Activated CD8-positive, alpha-beta T cell treated with anti-CD3 and anti-CD28 coated beads, Interleukin-2, amount 10 ng/mL, durations not matched to agents 7 days and 5 days (primary cell): ENCODE results near the gene KRTAP10-5. TPM values are rescaled to one million over a fixed set of nuclear protein-coding genes. Genes with fewer than 3 reads are reported as not detected.
"Not testable (repeated sequence)": the region's sequence is repeated elsewhere in the genome, so short reads cannot be mapped to it uniquely, and the experiment has no call there.

Experiments
- ATAC-seq: fragments of 150-1000 bp; cut with Tn5 transposase; one replicate; pipeline ENCODE4 v1.10.0; 2021; ENCODE audit warnings: moderate library complexity
- CTCF ChIA-PET: fragments of 350-600 bp; sonication (Branson Sonifier 250); formaldehyde crosslinking; loops from one replicate; lab custom pipeline; 2021; ENCODE audit warnings: antibody characterized with exemption; lab: Charles Lee
- POLR2A ChIA-PET: fragments of 350-600 bp; sonication (Branson Sonifier 250); formaldehyde crosslinking; loops from one replicate; lab custom pipeline; 2021; ENCODE audit warnings: antibody characterized with exemption; lab: Charles Lee
- DNase-seq: peaks from one replicate; pipeline ENCODE4 v3.0.0-alpha.2; 2020
- H3K27ac Mint-ChIP-seq: one replicate; pipeline ENCODE4 v1.8.0; 2021; ENCODE audit warnings: mild to moderate bottlenecking, mixed read lengths
- H3K27me3 Mint-ChIP-seq: one replicate; pipeline ENCODE4 v1.8.0; 2021; ENCODE audit warnings: low read depth, mixed read lengths
- H3K36me3 Mint-ChIP-seq: one replicate; pipeline ENCODE4 v1.8.0; 2021; ENCODE audit warnings: low read depth, mixed read lengths
- H3K4me1 Mint-ChIP-seq: one replicate; pipeline ENCODE4 v1.8.0; 2021; ENCODE audit warnings: low read depth, mixed read lengths
- H3K4me3 Mint-ChIP-seq: one replicate; pipeline ENCODE4 v1.8.0; 2021; ENCODE audit warnings: mild to moderate bottlenecking, mixed read lengths
- H3K9me3 Mint-ChIP-seq: one replicate; pipeline ENCODE4 v1.8.0; 2022; ENCODE audit warnings: mixed read lengths; ENCODE audit not compliant: insufficient read depth
- total RNA-seq, 2 experiments: library from RNA; stranded (reverse); gene quantifications; one replicate each; pipeline ENCODE4 v1.2.3, GENCODE V29; 2021

KRTAP10-5 gene
- total RNA-seq, 2 experiments from 2014 or later, result not detected

DNA sequence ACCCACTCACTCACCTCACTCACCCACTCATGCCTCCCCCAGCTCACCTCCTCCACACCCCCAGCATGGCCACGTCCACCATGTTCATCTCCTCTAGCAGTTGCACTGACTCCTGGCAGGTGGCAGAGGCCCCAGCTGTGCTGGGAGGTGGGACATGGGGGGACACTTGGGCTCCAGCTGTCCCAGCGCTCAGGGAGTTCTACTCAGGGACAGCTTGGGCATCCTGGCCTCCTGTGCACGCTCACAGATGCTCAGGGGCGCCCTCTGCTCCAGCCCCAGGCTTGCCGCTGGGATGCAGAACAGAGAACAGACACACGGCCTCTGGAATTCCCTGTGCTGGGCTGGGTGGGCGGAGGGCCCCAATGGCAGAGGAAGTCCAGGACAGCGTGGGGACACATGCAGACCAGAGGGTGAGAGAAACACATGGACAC is 36.7 kb upstream of the KRTAP10-5 start:
- H3K4me1 Mint-ChIP-seq, result peaks cover 33% of the 10 kb centered on the region
- peaks cover 28% of the 10 kb centered on the region for H3K36me3 Mint-ChIP-seq
- no peak overlapping the region for H3K27ac Mint-ChIP-seq
- H3K4me3 Mint-ChIP-seq, result no peak overlapping the region
- peaks cover 28% of the 10 kb centered on the region for H3K9me3 Mint-ChIP-seq
- ChIA-PET POLR2A (no interaction called here), CTCF (no interaction called here)
- DNase-seq, result no peak
- H3K27me3 Mint-ChIP-seq, result no peaks in the 10 kb centered on the region
- ATAC-seq, result no peak

- DNase-seq, result no peak
- no peaks in the 10 kb centered on the region for H3K27me3 Mint-ChIP-seq
- no peak overlapping the region for H3K27ac Mint-ChIP-seq
- H3K4me1 Mint-ChIP-seq, result peaks cover 33% of the 10 kb centered on the region
- CTCF ChIA-PET, result no interaction called here
- H3K4me3 Mint-ChIP-seq, result no peak overlapping the region
- peaks cover 28% of the 10 kb centered on the region for H3K36me3 Mint-ChIP-seq
- ATAC-seq, result no peak
- POLR2A ChIA-PET, result no interaction called here
- peaks cover 28% of the 10 kb centered on the region for H3K9me3 Mint-ChIP-seq
Measured at GRCh38 chr21:44616591-44616926, 36.2 kb upstream of the KRTAP10-5 start.

DNA sequence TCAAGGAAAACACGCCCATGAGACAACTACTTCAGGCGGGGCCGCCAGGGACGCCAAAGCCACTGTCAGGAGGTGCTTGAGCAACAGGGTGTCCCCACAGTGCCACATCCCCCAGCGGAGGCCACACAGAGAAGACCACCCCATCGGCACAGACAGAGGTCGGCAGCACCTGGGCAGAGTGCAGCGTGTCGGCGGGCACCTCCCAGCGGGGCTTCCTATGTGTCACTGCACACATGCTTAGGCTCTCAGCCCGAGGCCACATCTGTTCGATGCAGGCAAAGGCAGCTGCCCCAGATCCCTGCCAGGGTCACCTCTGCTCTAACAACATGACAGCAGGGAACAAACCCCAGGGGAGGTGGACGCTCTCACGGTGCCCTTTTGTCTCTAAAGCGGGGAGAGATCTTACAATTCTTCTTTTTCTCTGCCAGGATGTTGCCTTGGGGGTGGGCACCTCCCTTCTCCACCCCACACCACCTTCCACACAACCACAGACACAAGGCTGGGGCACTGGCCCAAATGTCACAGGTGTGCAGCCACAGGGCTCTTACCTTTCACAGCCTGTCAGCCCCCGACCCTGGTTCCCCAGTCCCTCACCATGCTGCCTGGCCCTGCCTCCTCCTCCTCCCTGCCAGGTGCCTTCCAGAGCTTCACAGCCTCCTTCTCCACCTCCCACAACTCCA is 35.6 kb upstream of the KRTAP10-5 start:
- Mint-ChIP-seq H3K9me3 (peaks cover 32% of the 10 kb centered on the region), H3K4me1 (peaks cover 33% of the 10 kb centered on the region), H3K27ac (no peak overlapping the region), H3K4me3 (no peak overlapping the region), H3K27me3 (no peaks in the 10 kb centered on the region), H3K36me3 (peaks cover 28% of the 10 kb centered on the region)
- no peak for DNase-seq
- ChIA-PET POLR2A (no interaction called here), CTCF (no interaction called here)
- ATAC-seq, result no peak

- H3K36me3 Mint-ChIP-seq, result peaks cover 22% of the 10 kb centered on the region
- peaks cover 32% of the 10 kb centered on the region for H3K9me3 Mint-ChIP-seq
- ChIA-PET CTCF (no interaction called here), POLR2A (no interaction called here)
- H3K4me3 Mint-ChIP-seq, result no peak overlapping the region
- no peak for DNase-seq
- H3K4me1 Mint-ChIP-seq, result peaks cover 33% of the 10 kb centered on the region
- no peak overlapping the region for H3K27ac Mint-ChIP-seq
- H3K27me3 Mint-ChIP-seq, result no peaks in the 10 kb centered on the region
- no peak for ATAC-seq
Measured at GRCh38 chr21:44615466-44615865, 35.1 kb upstream of the KRTAP10-5 start.

- Mint-ChIP-seq H3K4me1 (peaks cover 33% of the 10 kb centered on the region), H3K27me3 (no peaks in the 10 kb centered on the region), H3K4me3 (no peak overlapping the region), H3K27ac (no peak overlapping the region), H3K9me3 (peaks cover 32% of the 10 kb centered on the region), H3K36me3 (peaks cover 20% of the 10 kb centered on the region)
- CTCF ChIA-PET, result no interaction called here
- ATAC-seq (no peak), DNase-seq (no peak)
- POLR2A ChIA-PET, result no interaction called here
Measured at GRCh38 chr21:44614961-44615391, 34.6 kb upstream of the KRTAP10-5 start.

- H3K9me3 Mint-ChIP-seq, result peaks cover 32% of the 10 kb centered on the region
- peaks cover 15% of the 10 kb centered on the region for H3K36me3 Mint-ChIP-seq
- ChIA-PET CTCF (no interaction called here), POLR2A (no interaction called here)
- H3K4me1 Mint-ChIP-seq, result peaks cover 26% of the 10 kb centered on the region
- H3K4me3 Mint-ChIP-seq, result no peak overlapping the region
- DNase-seq (no peak), ATAC-seq (no peak)
- no peaks in the 10 kb centered on the region for H3K27me3 Mint-ChIP-seq
- no peak overlapping the region for H3K27ac Mint-ChIP-seq
Measured at GRCh38 chr21:44614161-44614631, 33.8 kb upstream of the KRTAP10-5 start.

GRCh38 chr21:44613386-44614155 is 33.2 kb upstream of the KRTAP10-5 start:
- H3K9me3 Mint-ChIP-seq, result peaks cover 27% of the 10 kb centered on the region
- DNase-seq, result no peak
- no peak overlapping the region for H3K4me3 Mint-ChIP-seq
- POLR2A ChIA-PET, result no interaction called here
- ATAC-seq, result no peak
- peaks cover 8% of the 10 kb centered on the region for H3K36me3 Mint-ChIP-seq
- H3K4me1 Mint-ChIP-seq, result peaks cover 19% of the 10 kb centered on the region
- CTCF ChIA-PET, result no interaction called here
- H3K27ac Mint-ChIP-seq, result no peak overlapping the region
- no peaks in the 10 kb centered on the region for H3K27me3 Mint-ChIP-seq

DNA sequence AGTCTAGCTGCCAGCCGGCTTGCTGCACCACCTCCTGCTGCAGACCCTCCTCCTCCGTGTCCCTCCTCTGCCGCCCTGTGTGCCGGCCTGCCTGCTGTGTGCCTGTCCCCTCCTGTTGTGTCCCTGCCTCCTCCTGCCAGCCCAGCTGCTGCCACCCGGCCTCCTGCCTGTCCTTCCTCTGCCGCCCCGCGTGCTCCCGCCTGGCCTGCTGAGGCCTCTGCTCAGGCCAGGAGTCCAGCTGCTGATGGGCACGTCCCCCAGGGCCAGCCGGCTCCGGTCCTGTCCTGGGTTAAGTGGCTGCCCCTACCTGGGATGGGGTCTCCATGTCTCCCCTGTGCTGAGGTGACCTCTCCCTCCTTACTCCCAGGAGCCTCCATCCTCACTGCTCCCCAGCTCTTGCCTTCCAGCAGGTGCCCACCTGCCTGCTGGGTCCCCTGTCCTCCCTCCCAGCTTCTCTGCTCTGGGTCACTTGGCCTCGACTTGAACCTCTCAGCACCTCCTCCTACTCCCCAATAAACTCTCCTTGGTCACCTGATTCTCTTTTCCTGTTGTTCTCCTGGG is 32.3 kb upstream of the KRTAP10-5 start:
- ChIA-PET POLR2A (no interaction called here), CTCF (no interaction called here)
- DNase-seq, result no peak
- Mint-ChIP-seq H3K4me1 (peaks cover 12% of the 10 kb centered on the region), H3K36me3 (peaks cover 3% of the 10 kb centered on the region), H3K27me3 (peaks cover 1% of the 10 kb centered on the region), H3K9me3 (peaks cover 22% of the 10 kb centered on the region), H3K4me3 (no peak overlapping the region), H3K27ac (no peak overlapping the region)
- no peak for ATAC-seq

- Mint-ChIP-seq H3K4me3 (no peak within 1 kb of the TSS), H3K4me1 (peaks cover 9% of the 10 kb centered on the region), H3K27me3 (peaks cover 2% of the 10 kb centered on the region), H3K27ac (no peak within 1 kb of the TSS), H3K9me3 (peaks cover 22% of the 10 kb centered on the region), H3K36me3 (peaks cover 3% of the 10 kb centered on the region)
- POLR2A ChIA-PET, result no interaction called here
- no peak for DNase-seq
- CTCF ChIA-PET, result no interaction called here
- ATAC-seq, result no peak
Measured at GRCh38 chr21:44612029-44612486, 31.7 kb upstream of the KRTAP10-5 start, which contains the start of gene KRTAP10-8. TSS of gene KRTAP10-8 (plus strand) at chr21:44612079. CDS start at chr21:44612101, 22 bp downstream.

DNA sequence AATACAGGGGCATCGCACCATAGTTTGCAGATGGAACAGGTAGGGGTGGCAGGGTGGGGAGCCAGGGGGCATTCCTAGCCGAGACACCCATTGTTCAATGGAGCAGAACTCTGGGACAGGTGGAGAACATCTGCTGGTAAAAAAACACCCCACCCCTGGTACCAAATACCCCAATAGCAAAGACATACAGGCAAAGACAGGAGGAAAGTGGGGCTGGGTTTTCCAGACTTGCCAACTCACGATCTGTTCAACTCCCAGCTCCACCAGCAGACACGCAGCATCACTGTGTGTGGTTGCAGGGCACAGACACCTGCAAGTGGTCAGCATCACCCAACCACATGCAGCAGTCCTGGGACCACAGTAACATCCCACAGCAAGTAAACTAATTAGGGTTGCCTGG is 31.1 kb upstream of the KRTAP10-5 start:
- peaks cover 3% of the 10 kb centered on the region for H3K36me3 Mint-ChIP-seq
- H3K27ac Mint-ChIP-seq, result no peak overlapping the region
- CTCF ChIA-PET, result no interaction called here
- no peak overlapping the region for H3K4me3 Mint-ChIP-seq
- H3K27me3 Mint-ChIP-seq, result peaks cover 4% of the 10 kb centered on the region
- peaks cover 6% of the 10 kb centered on the region for H3K4me1 Mint-ChIP-seq
- ATAC-seq (no peak), DNase-seq (no peak)
- POLR2A ChIA-PET, result no interaction called here
- H3K9me3 Mint-ChIP-seq, result peaks cover 22% of the 10 kb centered on the region

GRCh38 chr21:44610157-44610843 is 29.9 kb upstream of the KRTAP10-5 start:
- H3K9me3 Mint-ChIP-seq, result peaks cover 22% of the 10 kb centered on the region
- H3K4me3 Mint-ChIP-seq, H3K4me1 Mint-ChIP-seq, ATAC-seq, H3K36me3 Mint-ChIP-seq, H3K27me3 Mint-ChIP-seq, H3K27ac Mint-ChIP-seq, POLR2A ChIA-PET, DNase-seq: not testable (repeated sequence)
- CTCF ChIA-PET, result interaction anchor here (0.9 to 1.1 kb wide), 2 partner anchors 155 to 350 kb away, joined by 3 to 4 read pairs; no protein-coding TSS in a partner anchor
